ENCODE measurements around the gene CTNND2. TPM values are rescaled to one million over a fixed set of nuclear protein-coding genes. Genes with fewer than 3 reads are reported as not detected.

The CTNND2 gene
- total and polyA plus RNA-seq, 10 of the 15 experiments (the other 5 are each of a cell fraction or from before 2014, with no cell fraction given) = 0.02 to 0.16 (median 0.04) TPM; not detected in 7

DNA sequence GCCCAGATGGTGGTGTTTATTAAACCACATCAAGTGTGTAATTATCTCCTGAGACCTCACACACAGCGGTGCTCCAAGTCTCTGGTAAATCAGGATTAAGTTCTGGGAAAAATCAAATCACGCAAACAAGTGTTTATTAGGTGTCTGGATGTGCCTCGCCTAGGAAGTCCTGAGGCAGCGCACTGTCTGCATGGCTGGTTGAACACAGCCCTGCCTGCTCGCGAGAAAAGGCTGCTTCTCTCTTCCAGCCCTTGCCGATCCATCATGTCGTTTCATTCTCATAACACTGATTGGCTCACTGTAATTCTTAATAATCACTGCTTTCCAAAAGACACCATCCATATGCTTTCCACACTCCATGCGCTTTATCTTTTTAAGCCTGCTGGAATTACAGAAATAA is 913.6 kb downstream of the CTNND2 start:
- RAD21 ChIA-PET (ENCODE audit: unreplicated experiment) = no interaction called here
- Histone ChIP-seq H3K27ac (ENCODE audit: control insufficient read depth, insufficient read depth) (no peak overlapping the region), H2AFZ (ENCODE audit: control insufficient read depth, low read depth, low read length) (no peak overlapping the region), H3K9me3 (replicated peaks; ENCODE audit: control insufficient read depth, insufficient read depth, low read length) (no peaks in the 10 kb centered on the region), H3K4me3 (no peak overlapping the region), H4K20me1 (ENCODE audit: control insufficient read depth, insufficient read depth) (no peaks in the 10 kb centered on the region), H3K27me3 (replicated peaks in 1 of 2; ENCODE audit: control insufficient read depth in 2 of 2, insufficient read depth in 2 of 2, low read length in 1 of 2) (peaks cover 0 to 2% of the 10 kb centered on the region in 2 experiments; a peak in 2 of 4 replicates), H3K36me3 (ENCODE audit: control insufficient read depth in 2 of 2, insufficient read depth in 2 of 2, low read length in 1 of 2) (no peaks in the 10 kb centered on the region), H3K9ac (ENCODE audit: control insufficient read depth, insufficient read depth, low read length) (no peak overlapping the region), H3K4me2 (ENCODE audit: control insufficient read depth, insufficient read depth) (no peak overlapping the region), H3K4me1 (ENCODE audit: control insufficient read depth, insufficient read depth, low read length) (no peaks in the 10 kb centered on the region), H3K79me2 (ENCODE audit: control insufficient read depth, insufficient read depth, low read length) (no peaks in the 10 kb centered on the region)
- FAIRE-seq (no peak), DNase-seq (ENCODE audit: low read depth, low spot score) (no peak), ATAC-seq (no peak)
- 74% methylated on average over 9 of the region's 9 CpGs for WGBS (ENCODE audit: insufficient coverage, insufficient replicate concordance, low lambda C conversion rate, missing lambda C conversion rate)
- POLR2A ChIA-PET = no interaction called here
- BruUV-seq (replicated peaks) = no TSS peak
- CTCF ChIA-PET = interaction anchor here (7.4 kb wide), 1 partner anchor 52 kb away, joined by 98 read pairs; no protein-coding TSS in a partner anchor
- SMC1A ChIA-PET (ENCODE audit: uncharacterized antibody, unreplicated experiment) = interaction anchor here (0.9 to 3.5 kb wide), 2 partner anchors 9 to 47 kb away, joined by 4 to 22 read pairs; no protein-coding TSS in a partner anchor
- TF ChIP-seq, protein P1, sequence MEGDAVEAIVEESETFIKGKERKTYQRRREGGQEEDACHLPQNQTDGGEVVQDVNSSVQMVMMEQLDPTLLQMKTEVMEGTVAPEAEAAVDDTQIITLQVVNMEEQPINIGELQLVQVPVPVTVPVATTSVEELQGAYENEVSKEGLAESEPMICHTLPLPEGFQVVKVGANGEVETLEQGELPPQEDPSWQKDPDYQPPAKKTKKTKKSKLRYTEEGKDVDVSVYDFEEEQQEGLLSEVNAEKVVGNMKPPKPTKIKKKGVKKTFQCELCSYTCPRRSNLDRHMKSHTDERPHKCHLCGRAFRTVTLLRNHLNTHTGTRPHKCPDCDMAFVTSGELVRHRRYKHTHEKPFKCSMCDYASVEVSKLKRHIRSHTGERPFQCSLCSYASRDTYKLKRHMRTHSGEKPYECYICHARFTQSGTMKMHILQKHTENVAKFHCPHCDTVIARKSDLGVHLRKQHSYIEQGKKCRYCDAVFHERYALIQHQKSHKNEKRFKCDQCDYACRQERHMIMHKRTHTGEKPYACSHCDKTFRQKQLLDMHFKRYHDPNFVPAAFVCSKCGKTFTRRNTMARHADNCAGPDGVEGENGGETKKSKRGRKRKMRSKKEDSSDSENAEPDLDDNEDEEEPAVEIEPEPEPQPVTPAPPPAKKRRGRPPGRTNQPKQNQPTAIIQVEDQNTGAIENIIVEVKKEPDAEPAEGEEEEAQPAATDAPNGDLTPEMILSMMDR (IDR thresholded peaks at IDR 0.05 in 2 of 3, conservative IDR thresholded peaks at IDR 0.05 in 1 of 3; ENCODE audit: control insufficient read depth in 2 of 3, extremely low read depth in 1 of 3, insufficient read depth in 1 of 3, low read depth in 3 of 3, low read length in 3 of 3) = no peak
- TF ChIP-seq SREBF1 (IDR thresholded peaks at IDR 0.05; ENCODE audit: low read length) = no peak
- no peak for TF ChIP-seq PBX3 (IDR thresholded peaks at IDR 0.05; ENCODE audit: insufficient replicate concordance, low read depth, low read length)
- TF ChIP-seq SMARCA5 (IDR thresholded peaks at IDR 0.05) = no peak
- TF ChIP-seq MXI1 (IDR thresholded peaks at IDR 0.05; ENCODE audit: low read depth, low read length) = no peak
- no peak for TF ChIP-seq CBFB (IDR thresholded peaks at IDR 0.05; ENCODE audit: low read depth)
- intact Hi-C loops (cut with micrococcal nuclease; ENCODE audit: unreplicated experiment) (no loop called here), in situ Hi-C loops (cut with MboI) (no loop called here)

All from GM12878 (cell line).